Esophagus squamous epithelium (tissue), 5 donors: ENCODE results near the gene THSD7A. TPM values are rescaled to one million over a fixed set of nuclear protein-coding genes. Genes with fewer than 3 reads are reported as not detected.

Experiments
- DNase-seq: peaks from one replicate; lab custom pipeline; 2025; lab: John Stamatoyannopoulos, UW
- H3K27ac ChIP-seq, 4 donors: fragments of 200-600 bp; sonication (generic); one replicate each; pipeline ENCODE4 v1.5.1; 2016 to 2019; ENCODE audit warnings: mild to moderate bottlenecking in 1 of 4
- H3K27me3 ChIP-seq, 4 donors: fragments of 200-600 bp; sonication (generic); 1 replicate in 3 of 4; 2 replicates in 1 of 4; pipeline versions ENCODE4 v1.5.1 to v1.6.0; 2017 to 2021; ENCODE audit warnings: antibody characterized with exemption in 1 of 4
- H3K36me3 ChIP-seq, 3 donors: fragments of 200-600 bp; sonication (generic); one replicate each; pipeline ENCODE4 v1.5.1; 2016 to 2019
- H3K4me1 ChIP-seq, 3 donors: fragments of 200-600 bp; sonication (generic); one replicate each; pipeline ENCODE4 v1.5.1; 2017 to 2019
- H3K4me3 ChIP-seq, 4 donors: fragments of 200-600 bp; sonication (generic); 1 replicate in 3 of 4; 2 replicates in 1 of 4; pipeline ENCODE4 v1.5.1; 2016 to 2019; ENCODE audit warnings: mild to moderate bottlenecking in 2 of 4, moderate library complexity in 1 of 4
- H3K9me3 ChIP-seq, 3 donors: fragments of 200-600 bp; sonication (generic); one replicate each; pipeline ENCODE4 v1.5.1; 2016 to 2019
- POLR2A ChIP-seq, 4 donors: fragments of 450-650 bp; IDR thresholded peaks; one replicate each; pipeline ENCODE4 v1.6.1; 2017; ENCODE audit warnings: antibody characterized with exemption in 4 of 4, mild to moderate bottlenecking in 4 of 4, moderate library complexity in 3 of 4
- WGBS, 2 donors: methylation state at CpG; one replicate each; pipeline ENCODE4 v1.1.5; 2018; 5-methylcytosine and 5-hydroxymethylcytosine counted together
- intact Hi-C: fragments of 100-400 bp; cut with DNase I; formaldehyde crosslinking; loops from one replicate; pipeline ENCODE4 v1.15.0; 2022
- total RNA-seq, 4 donors: library from RNA; depleted of rRNA; stranded (reverse); fragments of >200 nt; gene quantifications; one replicate each; pipeline ENCODE4 v1.1.0, GENCODE V29; 2016
- TF ChIP-seq, protein P1 (sequence below), 6 experiments: fragments of 450-650 bp in 4 of 6; fragments of 200-600 bp in 2 of 6; sonication (generic) in 2 of 6; IDR thresholded peaks; one replicate each; pipeline ENCODE4 v1.5.1; 2016 to 2019; ENCODE audit warnings: antibody characterized with exemption in 6 of 6, mild to moderate bottlenecking in 4 of 6, moderate library complexity in 4 of 6
- donor health status: DM: yes; HTN: yes; CAD: no.

Gene THSD7A
- total RNA-seq, 4 donors from 2014 or later, result 0.57 to 2.5 (median 1.4) TPM; not detected in 1

DNA sequence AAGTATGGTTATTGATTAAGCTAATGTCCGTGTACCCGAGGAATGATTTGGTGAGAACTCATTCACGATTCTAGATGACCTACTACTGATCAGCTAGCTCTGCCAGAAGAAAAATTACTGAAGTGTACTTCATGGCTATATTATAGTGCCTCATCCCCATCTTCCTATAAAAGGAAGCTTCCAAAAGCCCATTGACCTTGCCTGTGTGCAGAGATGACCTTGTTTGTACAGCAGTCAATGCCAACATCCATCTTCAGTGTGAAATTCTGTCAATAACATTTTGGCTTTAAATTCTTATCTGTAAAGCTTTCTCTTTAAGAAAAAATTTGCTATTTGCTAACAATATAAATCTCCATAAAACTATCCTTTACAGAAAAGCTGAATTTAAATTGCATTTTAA is 315.7 kb downstream of the THSD7A start:
- H3K4me1 ChIP-seq, result no peaks in the 10 kb centered on the region
- no peaks in the 10 kb centered on the region for H3K9me3 ChIP-seq
- no peak overlapping the region for H3K27ac ChIP-seq
- TF ChIP-seq, protein P1, sequence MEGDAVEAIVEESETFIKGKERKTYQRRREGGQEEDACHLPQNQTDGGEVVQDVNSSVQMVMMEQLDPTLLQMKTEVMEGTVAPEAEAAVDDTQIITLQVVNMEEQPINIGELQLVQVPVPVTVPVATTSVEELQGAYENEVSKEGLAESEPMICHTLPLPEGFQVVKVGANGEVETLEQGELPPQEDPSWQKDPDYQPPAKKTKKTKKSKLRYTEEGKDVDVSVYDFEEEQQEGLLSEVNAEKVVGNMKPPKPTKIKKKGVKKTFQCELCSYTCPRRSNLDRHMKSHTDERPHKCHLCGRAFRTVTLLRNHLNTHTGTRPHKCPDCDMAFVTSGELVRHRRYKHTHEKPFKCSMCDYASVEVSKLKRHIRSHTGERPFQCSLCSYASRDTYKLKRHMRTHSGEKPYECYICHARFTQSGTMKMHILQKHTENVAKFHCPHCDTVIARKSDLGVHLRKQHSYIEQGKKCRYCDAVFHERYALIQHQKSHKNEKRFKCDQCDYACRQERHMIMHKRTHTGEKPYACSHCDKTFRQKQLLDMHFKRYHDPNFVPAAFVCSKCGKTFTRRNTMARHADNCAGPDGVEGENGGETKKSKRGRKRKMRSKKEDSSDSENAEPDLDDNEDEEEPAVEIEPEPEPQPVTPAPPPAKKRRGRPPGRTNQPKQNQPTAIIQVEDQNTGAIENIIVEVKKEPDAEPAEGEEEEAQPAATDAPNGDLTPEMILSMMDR (IDR thresholded peaks at IDR 0.05), result no peak
- TF ChIP-seq POLR2A (IDR thresholded peaks at IDR 0.05), result no peak
- 54 to 66% methylated on average over 3 of the region's 3 CpGs for WGBS, 2 donors
- no peak overlapping the region for H3K4me3 ChIP-seq
- H3K27me3 ChIP-seq, result no peaks in the 10 kb centered on the region
- no peak for DNase-seq
- H3K36me3 ChIP-seq, result no peaks in the 10 kb centered on the region
- intact Hi-C loops, result no loop called here

- intact Hi-C loops, result no loop called here
- TF ChIP-seq, protein P1 (IDR thresholded peaks at IDR 0.05), result no peak
- TF ChIP-seq POLR2A (IDR thresholded peaks at IDR 0.05), result no peak
- Histone ChIP-seq H3K4me3 (no peak overlapping the region), H3K4me1 (no peaks in the 10 kb centered on the region), H3K27me3 (no peaks in the 10 kb centered on the region), H3K27ac (no peak overlapping the region), H3K36me3 (no peaks in the 10 kb centered on the region), H3K9me3 (no peaks in the 10 kb centered on the region)
- 43 to 59% methylated on average over 1 of the region's 1 CpG for WGBS, 2 donors
- DNase-seq, result no peak
These were observed 318.5 kb downstream of the THSD7A start for GRCh38 chr7:11513460-11513859.

DNA sequence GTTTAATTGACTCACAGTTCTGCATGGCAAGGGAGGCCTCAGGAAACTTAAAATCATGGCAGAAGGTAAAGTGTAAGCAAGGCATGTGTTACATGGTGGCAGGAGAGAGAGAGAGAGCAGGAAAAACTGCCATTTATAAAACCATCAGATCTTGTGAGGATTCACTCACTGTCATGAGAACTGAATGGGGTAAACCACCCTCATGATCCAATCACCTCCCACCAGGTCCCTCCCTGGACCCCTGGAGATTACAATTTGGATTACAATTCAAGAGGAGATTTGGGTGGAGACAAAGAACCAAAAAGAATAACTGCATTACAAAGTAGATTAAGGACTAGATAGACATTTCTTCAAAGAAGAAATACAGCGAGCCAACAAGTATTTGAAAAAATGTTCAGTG is 324.1 kb downstream of the THSD7A start:
- Histone ChIP-seq H3K36me3 (no peaks in the 10 kb centered on the region), H3K27ac (no peak overlapping the region), H3K27me3 (no peaks in the 10 kb centered on the region), H3K9me3 (no peaks in the 10 kb centered on the region), H3K4me3 (no peak overlapping the region), H3K4me1 (no peaks in the 10 kb centered on the region)
- WGBS, 2 donors, result 72 to 75% methylated on average over 1 of the region's 1 CpG
- TF ChIP-seq, protein P1 (IDR thresholded peaks at IDR 0.05), result no peak
- no peak for TF ChIP-seq POLR2A (IDR thresholded peaks at IDR 0.05)
- intact Hi-C loops, result no loop called here
- no peak for DNase-seq

DNA sequence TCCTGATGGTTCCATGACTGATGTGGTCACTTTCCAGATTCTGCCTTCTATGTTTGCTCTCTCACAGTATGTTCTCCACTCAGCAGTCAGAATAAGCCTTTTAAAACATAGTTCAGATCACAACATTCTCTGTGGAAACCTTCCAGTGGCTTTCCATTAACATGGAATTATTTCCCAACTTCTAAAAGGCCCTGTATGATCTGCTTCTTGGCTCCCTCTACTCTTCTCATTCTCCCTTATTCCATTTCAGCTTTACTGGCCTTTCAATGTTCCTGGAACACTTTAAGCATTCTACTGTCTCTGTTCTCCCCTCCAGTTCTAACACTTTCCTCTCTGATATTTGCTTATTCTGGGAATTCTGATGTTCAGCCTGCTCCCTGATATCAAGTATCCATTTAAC is 325.6 kb downstream of the THSD7A start:
- no peak for DNase-seq
- H3K36me3 ChIP-seq, result no peaks in the 10 kb centered on the region
- TF ChIP-seq, protein P1 (IDR thresholded peaks at IDR 0.05), result no peak
- TF ChIP-seq POLR2A (IDR thresholded peaks at IDR 0.05), result no peak

DNA sequence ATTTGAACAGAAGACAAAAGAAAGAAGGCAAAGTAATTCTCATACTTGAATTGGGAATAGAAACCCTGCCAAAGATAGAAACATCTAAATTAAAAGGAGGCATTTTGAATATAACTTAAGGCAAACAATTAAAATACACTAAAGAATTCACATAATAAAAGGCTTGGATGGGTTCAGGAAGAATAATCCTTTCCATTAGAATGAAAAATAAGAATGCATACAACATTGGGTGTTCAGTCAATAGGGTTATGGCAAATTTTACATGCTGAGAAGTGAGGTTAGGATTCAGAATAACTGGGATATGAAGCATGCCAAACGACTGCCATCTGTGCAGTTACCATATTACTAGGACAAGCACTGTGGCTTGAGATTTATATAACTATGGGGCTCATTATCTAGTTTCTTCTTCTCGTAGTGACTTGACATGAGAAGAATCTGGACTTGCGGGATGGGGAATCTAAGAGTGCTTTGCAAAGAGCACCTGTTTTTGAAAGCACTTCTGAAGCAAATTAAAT is 326.5 kb downstream of the THSD7A start:
- no peaks in the 10 kb centered on the region for H3K4me1 ChIP-seq
- intact Hi-C loops, result no loop called here
- no peaks in the 10 kb centered on the region for H3K36me3 ChIP-seq
- no peak overlapping the region for H3K27ac ChIP-seq
- H3K9me3 ChIP-seq, result no peaks in the 10 kb centered on the region
- TF ChIP-seq, protein P1 (IDR thresholded peaks at IDR 0.05), result no peak
- no peak for TF ChIP-seq POLR2A (IDR thresholded peaks at IDR 0.05)
- no peak overlapping the region for H3K4me3 ChIP-seq
- no peak for DNase-seq
- 68 to 74% methylated on average over 3 of the region's 3 CpGs for WGBS, 2 donors
- no peaks in the 10 kb centered on the region for H3K27me3 ChIP-seq

More for the DNA sequence above, 325.6 kb downstream of the THSD7A start:
- Histone ChIP-seq H3K4me1 (no peaks in the 10 kb centered on the region), H3K9me3 (no peaks in the 10 kb centered on the region), H3K27me3 (no peaks in the 10 kb centered on the region), H3K27ac (no peak overlapping the region), H3K4me3 (no peak overlapping the region)
- intact Hi-C loops, result no loop called here
